C4-2B (cell line): Measurements from ENCODE around the gene RHOA.

Source experiments
- ZFX ChIP-seq: fragments of 450-650 bp; IDR thresholded peaks from 2 replicates; pipeline ENCODE4 v1.6.1; 2017
- TF ChIP-seq, protein P1 (sequence below): fragments of 450-650 bp; conservative IDR thresholded peaks from 2 replicates; pipeline ENCODE4 v1.5.1; 2017; ENCODE audit warnings: mild to moderate bottlenecking

DNA sequence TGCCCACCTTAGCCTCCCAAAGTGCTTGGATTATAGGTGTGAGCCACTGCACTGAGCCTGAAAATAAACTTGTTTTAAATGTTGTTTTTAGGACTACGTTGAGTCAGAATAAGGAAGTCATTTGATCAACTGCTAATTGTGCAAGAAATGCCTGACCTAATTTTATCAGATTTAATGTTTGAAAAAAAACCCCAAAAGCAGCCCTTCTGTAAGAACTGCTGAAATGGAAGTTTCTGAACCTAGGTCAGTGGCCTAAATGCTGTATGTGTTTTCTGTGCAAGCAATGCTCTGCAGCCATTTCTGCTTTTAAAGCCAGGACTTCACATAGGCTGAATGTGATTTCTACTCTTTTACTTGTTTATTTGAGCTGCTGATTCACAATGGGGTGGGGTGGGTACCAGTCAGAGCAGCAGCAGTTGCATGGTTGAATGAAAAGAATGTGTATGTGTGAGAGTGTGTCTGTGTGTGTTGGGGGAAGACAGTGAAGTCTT, 60.2 kb downstream of the RHOA start:
- TF ChIP-seq, protein P1, sequence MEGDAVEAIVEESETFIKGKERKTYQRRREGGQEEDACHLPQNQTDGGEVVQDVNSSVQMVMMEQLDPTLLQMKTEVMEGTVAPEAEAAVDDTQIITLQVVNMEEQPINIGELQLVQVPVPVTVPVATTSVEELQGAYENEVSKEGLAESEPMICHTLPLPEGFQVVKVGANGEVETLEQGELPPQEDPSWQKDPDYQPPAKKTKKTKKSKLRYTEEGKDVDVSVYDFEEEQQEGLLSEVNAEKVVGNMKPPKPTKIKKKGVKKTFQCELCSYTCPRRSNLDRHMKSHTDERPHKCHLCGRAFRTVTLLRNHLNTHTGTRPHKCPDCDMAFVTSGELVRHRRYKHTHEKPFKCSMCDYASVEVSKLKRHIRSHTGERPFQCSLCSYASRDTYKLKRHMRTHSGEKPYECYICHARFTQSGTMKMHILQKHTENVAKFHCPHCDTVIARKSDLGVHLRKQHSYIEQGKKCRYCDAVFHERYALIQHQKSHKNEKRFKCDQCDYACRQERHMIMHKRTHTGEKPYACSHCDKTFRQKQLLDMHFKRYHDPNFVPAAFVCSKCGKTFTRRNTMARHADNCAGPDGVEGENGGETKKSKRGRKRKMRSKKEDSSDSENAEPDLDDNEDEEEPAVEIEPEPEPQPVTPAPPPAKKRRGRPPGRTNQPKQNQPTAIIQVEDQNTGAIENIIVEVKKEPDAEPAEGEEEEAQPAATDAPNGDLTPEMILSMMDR = no peak
- TF ChIP-seq ZFX = no peak
